GM18870 (cell line): Measurements from ENCODE around the gene MAP3K14.
"Not testable (repeated sequence)": the region's sequence is repeated elsewhere in the genome, so short reads cannot be mapped to it uniquely, and the experiment has no call there.

ENCODE experiments used
- ATAC-seq: cut with Tn5 transposase; IDR thresholded peaks from one replicate; pipeline ENCODE4 v1.9.1; 2021; ENCODE audit warnings: moderate library complexity; ENCODE audit not compliant: unreplicated experiment

MAP3K14 gene

GRCh38 chr17:45261577-45262515, 55.0 kb downstream of the MAP3K14 start, which contains the start of gene SPATA32:
SPATA32 (minus strand) TSS chr17:45262094; CDS start chr17:45262016, 78 bp downstream.
- ATAC-seq, result no peak

GRCh38 chr17:45260204-45260783, 56.5 kb downstream of the MAP3K14 start:
- ATAC-seq, result no peak

GRCh38 chr17:45258981-45259380, 57.8 kb downstream of the MAP3K14 start:
- no peak for ATAC-seq

GRCh38 chr17:45257115-45257514, 59.7 kb downstream of the MAP3K14 start:
- ATAC-seq, result no peak

GRCh38 chr17:45256114-45256966, 60.5 kb downstream of the MAP3K14 start:
- ATAC-seq, result no peak

- ATAC-seq, result no peak
These were observed 61.5 kb downstream of the MAP3K14 start for GRCh38 chr17:45255358-45255757.

GRCh38 chr17:45253879-45254278, 62.9 kb downstream of the MAP3K14 start:
- ATAC-seq, result no peak

- not testable (repeated sequence) for ATAC-seq
These were observed 63.6 kb downstream of the MAP3K14 start for GRCh38 chr17:45253237-45253636.

GRCh38 chr17:45251931-45252330, 64.9 kb downstream of the MAP3K14 start:
- ATAC-seq, result no peak

- ATAC-seq, result peak; percentile 24
These were observed 68.5 kb downstream of the MAP3K14 start for GRCh38 chr17:45248132-45248957.

- ATAC-seq, result peak; percentile 46
These were observed 69.2 kb downstream of the MAP3K14 start for GRCh38 chr17:45247429-45248131.

GRCh38 chr17:45246861-45247428, 69.9 kb downstream of the MAP3K14 start:
- no peak for ATAC-seq

- no peak for ATAC-seq
These were observed 70.5 kb downstream of the MAP3K14 start for GRCh38 chr17:45246338-45246737.

GRCh38 chr17:45244725-45245656, 71.8 kb downstream of the MAP3K14 start:
- no peak for ATAC-seq

- ATAC-seq, result no peak
These were observed 73.1 kb downstream of the MAP3K14 start for GRCh38 chr17:45243750-45244149.

- no peak for ATAC-seq
These were observed 74.8 kb downstream of the MAP3K14 start for GRCh38 chr17:45242029-45242414.

GRCh38 chr17:45241328-45242028, 75.3 kb downstream of the MAP3K14 start:
- ATAC-seq, result no peak

- no peak for ATAC-seq
These were observed 75.9 kb downstream of the MAP3K14 start for GRCh38 chr17:45240905-45241327.
